ENCODE results near the gene RCC2.
"Not testable (repeated sequence)": the region's sequence is repeated elsewhere in the genome, so short reads cannot be mapped to it uniquely, and the experiment has no call there.

- TF ChIP-seq, protein P1, sequence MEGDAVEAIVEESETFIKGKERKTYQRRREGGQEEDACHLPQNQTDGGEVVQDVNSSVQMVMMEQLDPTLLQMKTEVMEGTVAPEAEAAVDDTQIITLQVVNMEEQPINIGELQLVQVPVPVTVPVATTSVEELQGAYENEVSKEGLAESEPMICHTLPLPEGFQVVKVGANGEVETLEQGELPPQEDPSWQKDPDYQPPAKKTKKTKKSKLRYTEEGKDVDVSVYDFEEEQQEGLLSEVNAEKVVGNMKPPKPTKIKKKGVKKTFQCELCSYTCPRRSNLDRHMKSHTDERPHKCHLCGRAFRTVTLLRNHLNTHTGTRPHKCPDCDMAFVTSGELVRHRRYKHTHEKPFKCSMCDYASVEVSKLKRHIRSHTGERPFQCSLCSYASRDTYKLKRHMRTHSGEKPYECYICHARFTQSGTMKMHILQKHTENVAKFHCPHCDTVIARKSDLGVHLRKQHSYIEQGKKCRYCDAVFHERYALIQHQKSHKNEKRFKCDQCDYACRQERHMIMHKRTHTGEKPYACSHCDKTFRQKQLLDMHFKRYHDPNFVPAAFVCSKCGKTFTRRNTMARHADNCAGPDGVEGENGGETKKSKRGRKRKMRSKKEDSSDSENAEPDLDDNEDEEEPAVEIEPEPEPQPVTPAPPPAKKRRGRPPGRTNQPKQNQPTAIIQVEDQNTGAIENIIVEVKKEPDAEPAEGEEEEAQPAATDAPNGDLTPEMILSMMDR (IDR thresholded peaks at IDR 0.05) = not testable (repeated sequence)
- TF ChIP-seq ZFX (IDR thresholded peaks at IDR 0.05; ENCODE audit: borderline replicate concordance) = not testable (repeated sequence)
These were observed 35.5 kb upstream of the RCC2 start for GRCh38 chr1:17474836-17475555.
